Endometrial microvascular endothelial cells (primary cell): ENCODE data around the gene CCDC57. TPM values are rescaled to one million over a fixed set of nuclear protein-coding genes. Genes with fewer than 3 reads are reported as not detected.

Source experiments
- in situ Hi-C: cut with HindIII; loops from 2 replicates; pipeline ENCODE4 v1.10.0; 2017; ENCODE audit warnings: low sequenced_read_pairs, low pct_unique_long_range_greater_than_20kb; ENCODE audit errors: inconsistent ontology term
- total RNA-seq: library from RNA; depleted of rRNA; stranded (reverse); fragments of >200 nt; gene quantifications from one replicate; pipeline ENCODE4 v1.2.3, GENCODE V29; 2015; ENCODE audit errors: inconsistent ontology term

The CCDC57 gene
- total RNA-seq, 1 donor from 2014 or later: 3.1 TPM

DNA sequence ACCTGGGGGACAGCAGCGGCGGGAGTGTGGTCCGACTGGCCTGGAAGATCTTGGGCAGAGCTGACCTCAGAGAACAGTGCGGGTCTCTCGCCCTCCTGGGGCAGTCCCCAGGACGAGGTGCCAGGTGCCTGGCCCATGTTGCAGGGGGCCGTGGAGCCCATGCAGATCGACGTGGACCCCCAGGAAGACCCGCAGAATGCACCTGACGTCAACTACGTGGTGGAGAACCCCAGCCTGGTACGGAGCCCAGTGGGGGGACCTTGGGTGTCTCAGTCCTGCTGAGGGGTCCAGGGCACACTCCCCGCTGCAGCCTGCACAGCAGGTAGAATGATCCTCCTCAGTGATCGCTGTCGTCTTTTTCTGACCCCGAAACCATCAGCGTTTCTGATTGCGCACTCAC lies 159.5 kb downstream of the CCDC57 start:
- in situ Hi-C loops: no loop called here

DNA sequence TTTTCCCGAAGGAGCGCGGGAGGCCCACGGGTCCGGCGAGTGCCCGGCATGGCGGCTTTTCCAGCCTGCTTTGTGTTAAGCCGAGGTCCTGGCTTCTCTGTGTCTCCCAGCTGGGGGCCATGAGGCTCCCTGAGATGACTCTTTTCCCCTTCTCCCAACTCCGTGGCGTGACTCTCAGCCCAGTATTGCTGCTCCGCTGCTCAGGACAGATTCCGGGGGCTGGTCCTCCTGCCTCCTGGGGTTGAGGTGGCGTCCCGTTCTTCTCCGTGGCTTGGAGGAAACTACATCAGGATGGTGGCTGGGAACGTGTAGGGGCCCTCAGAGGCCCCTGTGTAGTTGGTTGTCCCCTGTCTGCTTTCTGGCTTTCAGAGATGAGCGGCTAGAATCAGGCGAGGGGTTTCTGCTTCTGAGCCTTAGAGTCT lies 160.0 kb downstream of the CCDC57 start:
- in situ Hi-C loops: no loop called here

DNA sequence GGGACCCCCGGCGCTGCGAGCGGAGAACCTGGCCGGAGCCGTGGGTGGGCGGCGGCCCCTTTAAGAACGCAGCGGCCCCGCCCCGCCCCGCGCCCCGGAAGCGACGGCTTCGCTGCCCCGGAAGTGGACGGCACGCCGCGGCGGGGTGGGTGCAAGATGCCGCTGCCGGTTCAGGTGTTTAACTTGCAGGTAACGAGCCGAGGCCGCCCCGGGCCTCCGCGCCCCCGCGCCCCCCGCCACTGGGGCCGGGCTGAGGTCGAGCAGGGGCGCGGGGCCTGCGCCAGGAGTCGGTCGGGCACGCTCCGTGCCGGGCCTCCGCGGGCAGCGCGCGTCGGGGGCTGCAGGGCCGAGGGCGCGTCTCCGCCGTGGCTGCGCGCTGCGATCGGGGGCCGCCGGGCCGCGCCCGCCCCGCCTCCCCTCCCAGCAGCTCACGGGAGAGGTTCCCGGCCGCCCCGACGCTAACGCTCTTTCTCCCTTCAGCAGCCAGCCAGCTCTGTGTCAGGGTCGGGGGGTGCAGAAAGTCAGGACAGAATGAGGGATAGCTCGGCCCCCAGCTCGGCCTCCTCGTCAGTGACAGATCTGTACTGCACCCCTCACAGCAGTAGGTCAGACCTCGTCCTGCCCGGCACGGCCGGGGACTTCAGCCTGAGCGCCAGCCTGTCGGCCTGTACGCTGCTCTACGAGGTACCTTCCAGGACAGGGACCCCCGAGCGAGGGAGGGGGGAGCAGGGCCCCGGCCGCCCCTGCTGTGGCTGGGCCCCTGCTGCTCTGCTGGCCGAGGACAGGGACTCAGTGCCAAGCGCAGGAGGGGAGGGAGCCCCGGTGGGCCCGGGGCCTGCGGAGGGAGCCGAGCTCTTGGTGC lies 160.6 kb downstream of the CCDC57 start, which contains the start of the genes GPS1 and RFNG:
GPS1 (plus strand) TSS at position 123 of the 862 bp plus-strand sequence; CDS start at position 157, 34 bp downstream.
RFNG (minus strand) TSS at position 36 of the 862 bp plus-strand sequence. CDS start 45 bp downstream, outside the sequence.
- in situ Hi-C loops: no loop called here

Other genes starting within 250 kb of the CCDC57 start
- gene ASPSCR1, start 235.2 kb downstream of the CCDC57 start, total RNA-seq: 12.2 TPM
- 159 TPM for gene CENPX, start 190.0 kb downstream of the CCDC57 start, total RNA-seq
- gene LRRC45, start 189.5 kb downstream of the CCDC57 start, total RNA-seq: 23.0 TPM
- gene RAC3, start 181.2 kb downstream of the CCDC57 start, total RNA-seq: 30.2 TPM
- gene DCXR, start 175.1 kb downstream of the CCDC57 start, total RNA-seq: 133 TPM
- 36.0 TPM for gene RFNG, start 161.0 kb downstream of the CCDC57 start, total RNA-seq
- gene GPS1, start 160.9 kb downstream of the CCDC57 start, total RNA-seq: 140 TPM
- 70.0 TPM for gene DUS1L, start 147.0 kb downstream of the CCDC57 start, total RNA-seq
- gene FASN, start 114.6 kb downstream of the CCDC57 start, total RNA-seq: 76.7 TPM
- gene SLC16A3, start 16.2 kb upstream of the CCDC57 start, total RNA-seq: 345 TPM
- gene CSNK1D, start 60.9 kb upstream of the CCDC57 start, total RNA-seq: 74.1 TPM
- gene CD7, start 104.8 kb upstream of the CCDC57 start, total RNA-seq: not detected
- gene SECTM1, start 120.9 kb upstream of the CCDC57 start, total RNA-seq: 8.0 TPM
- gene TEX19, start 146.4 kb upstream of the CCDC57 start, total RNA-seq: not detected
- gene UTS2R, start 158.9 kb upstream of the CCDC57 start, total RNA-seq: not detected
- gene HEXD, start 205.5 kb upstream of the CCDC57 start, total RNA-seq: 31.4 TPM
- 33.4 TPM for gene OGFOD3, start 205.7 kb upstream of the CCDC57 start, total RNA-seq
- gene CYBC1, start 237.9 kb upstream of the CCDC57 start, total RNA-seq: 91.5 TPM
- gene NARF, start 245.9 kb upstream of the CCDC57 start, total RNA-seq: 31.7 TPM